Fibroblast of pulmonary artery (primary cell): ENCODE results near the gene SLC23A2.

Source experiments
- DNase-seq: peaks from one replicate; pipeline ENCODE4 v3.0.0-alpha.2; 2010; ENCODE audit warnings: low read depth
- H3K4me3 ChIP-seq: replicated peaks from 2 replicates; pipeline ENCODE4 v1.5.1; 2011; ENCODE audit warnings: low read depth, mild to moderate bottlenecking, control low read depth, low read length, moderate library complexity
- TF ChIP-seq, protein P1 (sequence below): IDR thresholded peaks from 2 replicates; pipeline ENCODE4 v1.5.1; 2011; ENCODE audit warnings: mild to moderate bottlenecking, control low read depth, low read length, inconsistent platforms; ENCODE audit errors: missing control alignments

The SLC23A2 gene

GRCh38 chr20:4813863-4814695 lies 187.2 kb downstream of the SLC23A2 start:
- peak; percentile 31 for DNase-seq
- no peak overlapping the region for H3K4me3 ChIP-seq

DNA sequence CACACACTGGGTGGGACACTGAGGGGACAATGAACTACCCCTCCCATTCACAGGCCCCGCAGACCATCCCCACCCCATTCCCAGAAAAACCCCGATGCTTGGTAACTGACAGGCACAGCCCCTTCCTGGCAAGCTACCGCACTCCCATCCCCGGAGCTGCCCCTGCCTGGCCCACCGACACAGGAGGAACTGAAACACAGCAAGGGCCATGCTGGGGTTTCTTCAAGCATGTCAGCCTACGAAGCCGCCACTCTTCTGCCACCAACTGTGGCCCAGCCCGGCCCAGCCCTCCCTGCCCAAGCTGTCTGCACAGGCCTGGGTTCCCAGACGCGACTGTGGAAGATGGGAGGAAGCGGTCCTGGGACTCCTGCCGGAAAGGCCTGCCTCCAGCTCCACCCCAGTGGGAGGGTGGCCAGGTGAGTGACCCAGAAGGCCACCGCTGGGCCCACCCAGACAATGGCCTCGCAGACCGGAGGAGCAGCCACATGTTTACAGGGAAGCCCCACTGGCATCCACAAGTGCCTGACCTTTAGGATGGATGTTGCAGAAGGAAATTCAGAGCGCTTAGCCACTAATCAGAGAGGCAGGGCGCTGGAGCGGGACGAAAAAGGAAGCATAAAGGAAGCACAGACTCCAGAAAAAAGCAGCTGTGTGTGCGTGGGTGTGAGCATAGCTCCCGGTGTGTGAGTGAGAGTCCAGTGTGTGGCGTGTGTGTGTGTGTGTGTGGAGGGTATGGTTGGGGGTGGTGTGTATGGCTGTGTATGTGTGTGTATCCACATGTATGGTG lies 188.0 kb downstream of the SLC23A2 start:
- DNase-seq: peak; percentile 17
- TF ChIP-seq, protein P1, sequence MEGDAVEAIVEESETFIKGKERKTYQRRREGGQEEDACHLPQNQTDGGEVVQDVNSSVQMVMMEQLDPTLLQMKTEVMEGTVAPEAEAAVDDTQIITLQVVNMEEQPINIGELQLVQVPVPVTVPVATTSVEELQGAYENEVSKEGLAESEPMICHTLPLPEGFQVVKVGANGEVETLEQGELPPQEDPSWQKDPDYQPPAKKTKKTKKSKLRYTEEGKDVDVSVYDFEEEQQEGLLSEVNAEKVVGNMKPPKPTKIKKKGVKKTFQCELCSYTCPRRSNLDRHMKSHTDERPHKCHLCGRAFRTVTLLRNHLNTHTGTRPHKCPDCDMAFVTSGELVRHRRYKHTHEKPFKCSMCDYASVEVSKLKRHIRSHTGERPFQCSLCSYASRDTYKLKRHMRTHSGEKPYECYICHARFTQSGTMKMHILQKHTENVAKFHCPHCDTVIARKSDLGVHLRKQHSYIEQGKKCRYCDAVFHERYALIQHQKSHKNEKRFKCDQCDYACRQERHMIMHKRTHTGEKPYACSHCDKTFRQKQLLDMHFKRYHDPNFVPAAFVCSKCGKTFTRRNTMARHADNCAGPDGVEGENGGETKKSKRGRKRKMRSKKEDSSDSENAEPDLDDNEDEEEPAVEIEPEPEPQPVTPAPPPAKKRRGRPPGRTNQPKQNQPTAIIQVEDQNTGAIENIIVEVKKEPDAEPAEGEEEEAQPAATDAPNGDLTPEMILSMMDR: no peak
- H3K4me3 ChIP-seq: no peak overlapping the region

More at GRCh38 chr20:4813863-4814695, 187.2 kb downstream of the SLC23A2 start:
- TF ChIP-seq, protein P1: no peak

- H3K4me3 ChIP-seq: no peak overlapping the region
- TF ChIP-seq, protein P1: no peak
- DNase-seq: no peak
Measured at GRCh38 chr20:4812641-4813075, 188.7 kb downstream of the SLC23A2 start.

- no peak for DNase-seq
- no peak overlapping the region for H3K4me3 ChIP-seq
- TF ChIP-seq, protein P1: no peak
Measured at GRCh38 chr20:4812216-4812615, 189.1 kb downstream of the SLC23A2 start.

DNA sequence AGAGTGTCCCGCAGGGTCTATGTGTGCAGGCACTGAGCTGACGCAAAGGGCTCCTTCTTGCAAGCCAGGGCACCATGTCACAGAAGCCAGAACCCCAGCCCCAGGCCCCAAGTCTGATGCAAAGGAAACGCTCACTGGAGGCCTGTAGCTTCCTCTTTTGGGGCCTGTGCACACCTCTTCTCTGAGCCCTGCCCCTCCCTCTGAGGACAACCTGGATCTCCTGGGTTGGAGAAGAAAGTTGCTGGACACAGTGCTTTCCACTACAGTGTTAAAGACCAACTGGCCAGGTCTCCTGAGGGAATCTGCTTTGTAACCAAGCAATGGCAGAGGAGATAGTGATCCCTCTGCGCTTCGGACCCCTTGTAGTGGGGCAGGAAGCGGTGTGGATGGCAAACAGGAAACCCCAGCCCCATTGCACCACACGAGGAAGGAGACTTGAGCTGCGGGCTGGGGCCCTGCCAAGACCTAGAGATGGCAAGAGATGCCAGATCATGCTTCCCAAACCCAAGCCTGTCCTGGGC lies 189.6 kb downstream of the SLC23A2 start:
- TF ChIP-seq, protein P1: no peak
- no peak for DNase-seq
- no peak overlapping the region for H3K4me3 ChIP-seq

DNA sequence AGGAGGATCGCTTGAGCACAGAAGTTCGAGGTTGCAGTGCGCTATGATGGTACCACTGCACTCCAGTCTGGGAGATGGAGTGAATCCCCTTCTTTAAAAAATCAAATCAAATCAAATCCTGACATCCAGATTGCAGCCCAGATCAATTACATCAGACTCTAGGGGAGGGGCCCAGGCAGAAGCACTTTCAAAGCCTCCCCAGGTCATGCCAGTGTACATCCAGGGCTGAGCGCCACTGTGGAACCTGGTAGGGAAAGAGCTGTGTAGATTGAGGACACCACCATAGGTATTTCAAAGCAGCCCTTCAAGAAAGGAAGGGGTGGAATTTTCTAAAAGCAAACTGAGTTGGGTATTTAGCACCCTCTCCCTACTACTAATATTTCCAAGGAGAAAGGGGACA lies 190.1 kb downstream of the SLC23A2 start:
- H3K4me3 ChIP-seq: no peak overlapping the region
- no peak for DNase-seq
- TF ChIP-seq, protein P1: no peak
